Smooth muscle cell (in vitro differentiated cells): Measurements from ENCODE around the gene RBP2. TPM values are rescaled to one million over a fixed set of nuclear protein-coding genes. Genes with fewer than 3 reads are reported as not detected.

Experiments
- DNase-seq: peaks from one replicate; lab custom pipeline; 2025; ENCODE audit not compliant: unreplicated experiment; lab: John Stamatoyannopoulos, UW
- H2AFZ ChIP-seq: fragments of 200-600 bp; sonication (generic); 2 replicates; pipeline ENCODE4 v1.6.0; 2016; ENCODE audit warnings: antibody characterized with exemption, low read depth, mild to moderate bottlenecking
- H3F3A ChIP-seq: fragments of 200-600 bp; sonication (generic); 2 replicates; pipeline ENCODE4 v1.6.0; 2017; ENCODE audit warnings: antibody characterized with exemption, low read depth
- H3K27ac ChIP-seq: fragments of 200-600 bp; sonication (generic); 2 replicates; pipeline ENCODE4 v1.5.1; 2016; ENCODE audit warnings: low read depth, mild to moderate bottlenecking
- H3K27me3 ChIP-seq: fragments of 200-600 bp; sonication (generic); 2 replicates; pipeline ENCODE4 v1.6.1; 2016; ENCODE audit warnings: low read depth, mild to moderate bottlenecking
- H3K36me3 ChIP-seq: fragments of 200-600 bp; sonication (generic); 2 replicates; pipeline ENCODE4 v1.5.1; 2016; ENCODE audit warnings: low read depth
- H3K4me1 ChIP-seq: fragments of 200-600 bp; sonication (generic); 2 replicates; pipeline ENCODE4 v1.5.1; 2016; ENCODE audit warnings: low read depth
- H3K4me2 ChIP-seq: fragments of 200-600 bp; sonication (generic); 2 replicates; pipeline ENCODE4 v1.6.0; 2016; ENCODE audit warnings: mild to moderate bottlenecking
- H3K4me3 ChIP-seq: fragments of 200-600 bp; sonication (generic); 2 replicates; pipeline ENCODE4 v1.5.1; 2016; ENCODE audit warnings: mild to moderate bottlenecking
- H3K79me2 ChIP-seq: fragments of 200-600 bp; sonication (generic); 2 replicates; pipeline ENCODE4 v1.6.0; 2016; ENCODE audit warnings: low read depth, mild to moderate bottlenecking
- H3K9ac ChIP-seq: fragments of 200-600 bp; sonication (generic); 2 replicates; pipeline ENCODE4 v1.6.0; 2016; ENCODE audit warnings: low read depth
- H3K9me3 ChIP-seq: fragments of 200-600 bp; sonication (generic); replicated peaks from 2 replicates; pipeline ENCODE4 v1.5.1; 2016; ENCODE audit warnings: low read depth
- H4K20me1 ChIP-seq: fragments of 200-600 bp; sonication (generic); 2 replicates; pipeline ENCODE4 v1.6.0; 2016; ENCODE audit warnings: low read depth
- CTCF ChIP-seq: fragments of 200-600 bp; sonication (generic); IDR thresholded peaks from 2 replicates; pipeline ENCODE4 v1.5.1; 2017; ENCODE audit warnings: borderline replicate concordance, mild to moderate bottlenecking, antibody characterized with exemption; ENCODE audit not compliant: insufficient read depth, poor library complexity, severe bottlenecking
- WGBS: methylation state at CpG from one replicate; pipeline ENCODE4 v1.1.7; 2016; ENCODE audit warnings: low lambda C conversion rate; 5-methylcytosine and 5-hydroxymethylcytosine counted together
- polyA plus RNA-seq: library from polyadenylated mRNA; unstranded; fragments of >200 nt; fragmentation: Nextera tagmentation; extraction: Ambion mirVana; gene quantifications from 2 replicates; pipeline ENCODE4 v1.2.1, GENCODE V29; 2016
- total RNA-seq: library from RNA; depleted of rRNA; stranded (reverse); fragments of >200 nt; gene quantifications from 2 replicates; pipeline ENCODE4 v1.2.3, GENCODE V29; 2014

RBP2 gene
- total and polyA plus RNA-seq, 2 experiments from 2014 or later = not detected

GRCh38 chr3:139518926-139519842 is 42.9 kb upstream of the RBP2 start:
- Histone ChIP-seq H3K79me2 (no peaks in the 10 kb centered on the region), H3K4me3 (no peak overlapping the region), H3K27ac (no peak overlapping the region), H3K4me2 (no peak overlapping the region), H3K4me1 (no peaks in the 10 kb centered on the region), H3K27me3 (no peaks in the 10 kb centered on the region), H3F3A (no peaks in the 10 kb centered on the region), H4K20me1 (no peaks in the 10 kb centered on the region), H3K36me3 (no peaks in the 10 kb centered on the region), H2AFZ (no peak overlapping the region), H3K9me3 (no peaks in the 10 kb centered on the region), H3K9ac (no peak overlapping the region)
- WGBS = 96% methylated on average over 9 of the region's 9 CpGs
- no peak for DNase-seq
- TF ChIP-seq CTCF = no peak

GRCh38 chr3:139518306-139518705 is 42.0 kb upstream of the RBP2 start:
- H3K27me3 ChIP-seq = no peaks in the 10 kb centered on the region
- H3K4me1 ChIP-seq = no peaks in the 10 kb centered on the region
- H3K27ac ChIP-seq = no peak overlapping the region
- no peak overlapping the region for H3K9ac ChIP-seq
- no peak overlapping the region for H3K4me3 ChIP-seq
- no peak for TF ChIP-seq CTCF
- H3F3A ChIP-seq = no peaks in the 10 kb centered on the region
- WGBS = 94% methylated on average over 6 of the region's 6 CpGs
- H3K4me2 ChIP-seq = no peak overlapping the region
- no peak overlapping the region for H2AFZ ChIP-seq
- no peaks in the 10 kb centered on the region for H3K9me3 ChIP-seq
- no peaks in the 10 kb centered on the region for H3K79me2 ChIP-seq
- no peaks in the 10 kb centered on the region for H3K36me3 ChIP-seq
- H4K20me1 ChIP-seq = no peaks in the 10 kb centered on the region
- DNase-seq = no peak

- Histone ChIP-seq H2AFZ (no peak overlapping the region), H3K4me1 (no peaks in the 10 kb centered on the region), H4K20me1 (no peaks in the 10 kb centered on the region), H3K4me3 (no peak overlapping the region), H3K27ac (no peak overlapping the region), H3K4me2 (no peak overlapping the region), H3K79me2 (no peaks in the 10 kb centered on the region), H3K9me3 (no peaks in the 10 kb centered on the region), H3K27me3 (no peaks in the 10 kb centered on the region), H3K9ac (no peak overlapping the region), H3K36me3 (no peaks in the 10 kb centered on the region), H3F3A (no peaks in the 10 kb centered on the region)
- WGBS = 89% methylated on average over 5 of the region's 5 CpGs
- no peak for DNase-seq
- TF ChIP-seq CTCF = no peak
Observed at GRCh38 chr3:139517321-139518065, 41.2 kb upstream of the RBP2 start.
